OCI-LY7 (cell line): ENCODE measurements around the gene ACBD6. TPM values are rescaled to one million over a fixed set of nuclear protein-coding genes. Genes with fewer than 3 reads are reported as not detected.
"Not testable (repeated sequence)": the region's sequence is repeated elsewhere in the genome, so short reads cannot be mapped to it uniquely, and the experiment has no call there.

ENCODE experiments used
- BruUV-seq: library from RNA; stranded (reverse); fragments of 400-500 nt; replicated peaks from 2 replicates; lab custom pipeline; 2021; lab: Mats Ljungman, UMichigan
- CTCF ChIA-PET: fragments of 300-600 bp; sonication (Branson Sonifier 250); formaldehyde crosslinking; loops from one replicate; lab custom pipeline; 2022; ENCODE audit warnings: antibody characterized with exemption; ENCODE audit not compliant: unreplicated experiment; lab: Charles Lee
- POLR2A ChIA-PET: fragments of 300-600 bp; sonication (Branson Sonifier 250); formaldehyde crosslinking; loops from one replicate; lab custom pipeline; 2022; ENCODE audit warnings: antibody characterized with exemption; lab: Charles Lee
- DNase-seq: peaks from one replicate; pipeline ENCODE4 v3.0.0-alpha.2; 2015; ENCODE audit warnings: low spot score
- H2AFZ ChIP-seq: fragments of 200-600 bp; sonication (generic), shearing (Covaris generic); 2 replicates; pipeline ENCODE4 v1.6.1; 2014; ENCODE audit warnings: mild to moderate bottlenecking, antibody characterized with exemption, low read length, moderate library complexity
- H3K27ac ChIP-seq: fragments of 200-600 bp; sonication (generic); 2 replicates; pipeline ENCODE4 v1.5.1; 2014; ENCODE audit warnings: mixed run types, low read depth, mild to moderate bottlenecking, moderate library complexity, low read length, inconsistent platforms; ENCODE audit not compliant: poor library complexity, severe bottlenecking
- H3K36me3 ChIP-seq: fragments of 200-600 bp; sonication (generic); 2 replicates; pipeline ENCODE4 v1.6.1; 2014; ENCODE audit warnings: mild to moderate bottlenecking, antibody characterized with exemption, low read length, moderate library complexity, mixed read lengths; ENCODE audit not compliant: insufficient read depth
- H3K4me1 ChIP-seq: fragments of 200-600 bp; sonication (generic); 2 replicates; pipeline ENCODE4 v1.5.1; 2014; ENCODE audit warnings: mild to moderate bottlenecking, low read length; ENCODE audit not compliant: insufficient read depth, poor library complexity, severe bottlenecking
- H3K4me2 ChIP-seq: fragments of 200-600 bp; sonication (generic); 2 replicates; pipeline ENCODE4 v1.6.1; 2014; ENCODE audit warnings: mild to moderate bottlenecking, low read length
- H3K4me3 ChIP-seq: fragments of 200-600 bp; sonication (generic); 2 replicates; pipeline ENCODE4 v1.5.1; 2014; ENCODE audit warnings: mild to moderate bottlenecking, low read depth, low read length; ENCODE audit not compliant: poor library complexity, severe bottlenecking
- H3K79me2 ChIP-seq: fragments of 200-600 bp; sonication (generic); 2 replicates; pipeline ENCODE4 v1.6.1; 2016; ENCODE audit warnings: low read depth, mild to moderate bottlenecking, low read length, moderate library complexity, mixed read lengths; ENCODE audit not compliant: insufficient read depth
- H3K9me2 ChIP-seq: fragments of 200-600 bp; sonication (generic); 2 replicates; pipeline ENCODE4 v1.6.1; 2016; ENCODE audit warnings: mild to moderate bottlenecking, low read length, mixed read lengths; ENCODE audit not compliant: insufficient read depth
- H3K9me3 ChIP-seq: fragments of 200-600 bp; sonication (generic); 2 replicates; pipeline ENCODE4 v1.6.1; 2014; ENCODE audit warnings: mild to moderate bottlenecking, mixed run types, low read length, mixed read lengths
- H4K20me1 ChIP-seq: fragments of 200-600 bp; sonication (generic); 2 replicates; pipeline ENCODE4 v1.6.1; 2014; ENCODE audit warnings: mild to moderate bottlenecking, antibody characterized with exemption, low read length, moderate library complexity, mixed read lengths; ENCODE audit not compliant: insufficient read depth
- CTCF ChIP-seq: fragments of 200-600 bp; sonication (generic); conservative IDR thresholded peaks from 2 replicates; pipeline ENCODE4 v1.5.1; 2014; ENCODE audit warnings: mild to moderate bottlenecking, antibody characterized with exemption, low read length, moderate library complexity, mixed read lengths
- EZH2phosphoT487 ChIP-seq: fragments of 200-600 bp; sonication (generic); IDR thresholded peaks from 2 replicates; pipeline ENCODE4 v1.6.1; 2018; ENCODE audit warnings: low read depth, borderline replicate concordance, mild to moderate bottlenecking, mixed run types, antibody characterized with exemption, low read length, moderate library complexity, mixed read lengths
- intact Hi-C: fragments of 100-400 bp; cut with micrococcal nuclease; formaldehyde crosslinking; loops from one replicate; pipeline ENCODE4 v1.10.0; 2022; ENCODE audit not compliant: unreplicated experiment
- total RNA-seq, 2 experiments: library from RNA; depleted of rRNA in 1 of 2; stranded (reverse); fragments of >200 nt in 1 of 2; shearing (Covaris generic) in 1 of 2; gene quantifications; 2 replicates each; pipeline ENCODE4 v1.2.3, GENCODE V29; 2014 to 2022

ACBD6 gene
- total RNA-seq, 2 experiments from 2014 or later = 61.2 to 78.4 TPM

DNA sequence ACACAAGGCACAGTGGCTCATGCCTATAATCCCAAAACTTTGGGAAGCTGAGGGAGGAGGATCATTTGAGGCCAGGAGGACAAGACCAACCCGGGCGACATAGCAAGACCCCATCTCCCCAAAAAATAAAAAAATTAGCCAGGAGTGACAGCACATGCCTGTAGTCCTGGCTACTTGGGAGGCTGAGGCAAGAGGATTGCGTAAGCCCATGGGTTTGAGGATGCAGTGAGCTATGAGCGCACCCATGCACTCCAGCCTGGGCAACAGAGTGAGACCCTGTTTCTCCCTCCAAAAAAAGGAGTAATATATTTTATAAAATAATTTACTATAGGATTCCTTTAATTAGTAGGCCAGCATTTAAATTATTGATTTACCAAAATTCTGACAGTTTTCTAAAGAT, 89.8 kb downstream of the ACBD6 start:
- Histone ChIP-seq H2AFZ (no peak overlapping the region), H3K36me3 (peaks cover 46% of the 10 kb centered on the region), H3K4me1 (no peaks in the 10 kb centered on the region), H4K20me1 (no peaks in the 10 kb centered on the region), H3K79me2 (no peaks in the 10 kb centered on the region), H3K9me2 (no peaks in the 10 kb centered on the region), H3K27ac (no peak overlapping the region), H3K9me3 (no peaks in the 10 kb centered on the region), H3K4me3 (no peak overlapping the region), H3K4me2 (no peak overlapping the region)
- TF ChIP-seq CTCF = no peak
- TF ChIP-seq EZH2phosphoT487 = no peak
- intact Hi-C loops = no loop called here
- no peak for DNase-seq
- BruUV-seq = no TSS peak
- ChIA-PET CTCF (no interaction called here), POLR2A (interaction anchor here (0.6 to 1.2 kb wide), 4 partner anchors 9 to 1539 kb away, joined by 3 to 5 read pairs (median 3); no protein-coding TSS in a partner anchor)

DNA sequence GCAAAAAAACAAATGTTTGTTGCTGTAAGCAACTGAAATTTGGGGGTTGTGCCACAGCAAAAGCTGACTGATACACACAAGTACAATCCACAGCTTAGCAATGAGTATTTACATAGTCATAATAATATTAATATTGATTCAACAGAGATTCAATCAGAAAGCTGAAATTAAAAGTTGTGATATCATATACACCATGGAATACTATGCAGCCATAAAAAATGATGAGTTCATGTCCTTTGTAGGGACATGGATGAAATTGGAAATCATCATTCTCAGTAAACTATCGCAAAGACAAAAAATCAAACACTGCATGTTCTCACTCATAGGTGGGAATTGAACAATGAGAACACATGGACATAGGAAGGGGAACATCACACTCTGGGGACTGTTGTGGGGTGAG, 94.2 kb downstream of the ACBD6 start:
- H3K4me2 ChIP-seq, H4K20me1 ChIP-seq, H3K4me1 ChIP-seq, POLR2A ChIA-PET, CTCF ChIA-PET, H3K27ac ChIP-seq, H2AFZ ChIP-seq, BruUV-seq, intact Hi-C loops, DNase-seq, H3K4me3 ChIP-seq, H3K9me3 ChIP-seq, H3K9me2 ChIP-seq, H3K79me2 ChIP-seq: not testable (repeated sequence)
- peaks cover 51% of the 10 kb centered on the region for H3K36me3 ChIP-seq

DNA sequence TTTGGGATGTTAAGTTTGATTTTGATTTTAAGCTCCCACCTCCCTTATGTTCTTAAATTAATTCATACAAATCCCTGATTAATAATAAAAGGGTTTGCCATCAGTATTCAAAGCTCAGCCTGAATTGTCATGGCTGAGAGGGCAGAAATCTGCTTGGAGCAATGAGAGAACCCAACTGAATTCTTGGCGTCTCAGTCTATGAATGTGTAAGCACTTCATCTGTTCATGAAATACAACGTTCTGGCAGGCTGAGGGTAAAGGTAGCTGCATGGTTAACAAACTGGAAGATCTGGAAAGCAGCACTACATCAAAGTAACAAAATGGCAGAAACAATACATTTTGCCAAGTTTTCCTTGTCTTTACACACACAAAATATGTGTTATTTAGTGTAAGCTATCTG, 95.3 kb downstream of the ACBD6 start:
- H3K9me2 ChIP-seq = no peaks in the 10 kb centered on the region
- no TSS peak for BruUV-seq
- intact Hi-C loops = no loop called here
- ChIA-PET POLR2A (interaction anchor here (0.5 to 0.7 kb wide), 2 partner anchors 15 to 597 kb away, joined by 3 read pairs; no protein-coding TSS in a partner anchor), CTCF (no interaction called here)
- no peak overlapping the region for H3K27ac ChIP-seq
- H3K4me3 ChIP-seq = no peak overlapping the region
- TF ChIP-seq CTCF (no peak), EZH2phosphoT487 (no peak)
- H3K4me1 ChIP-seq = no peaks in the 10 kb centered on the region
- no peaks in the 10 kb centered on the region for H3K79me2 ChIP-seq
- no peak overlapping the region for H3K4me2 ChIP-seq
- H4K20me1 ChIP-seq = no peaks in the 10 kb centered on the region
- H3K36me3 ChIP-seq = peaks cover 43% of the 10 kb centered on the region
- DNase-seq = no peak
- H3K9me3 ChIP-seq = no peaks in the 10 kb centered on the region
- H2AFZ ChIP-seq = no peak overlapping the region
